K562 (cell line): Measurements from ENCODE around the gene DNM1. TPM values are rescaled to one million over a fixed set of nuclear protein-coding genes. Genes with fewer than 3 reads are reported as not detected.

Experiments used
- CREB3L1 ChIP-seq: fragments of 450-650 bp; IDR thresholded peaks from 2 replicates; pipeline ENCODE4 v1.6.1; 2014; ENCODE audit warnings: low read depth, mild to moderate bottlenecking, moderate library complexity, borderline replicate concordance
- JUND ChIP-seq, 2 experiments: IDR thresholded peaks; 2 replicates in 1 of 2; 3 replicates in 1 of 2; pipeline ENCODE4 v1.6.1; 2011; ENCODE audit warnings: borderline replicate concordance in 2 of 2, low read depth in 2 of 2, low read length in 2 of 2, improper control_type of control experiment in 1 of 2, missing biosample characterization in 1 of 2, missing genetic modification characterization in 1 of 2, missing genetic modification reagents in 1 of 2
- KLF10 ChIP-seq: fragments of 250-450 bp; sonication (Bioruptor Pico); IDR thresholded peaks from 2 replicates; pipeline ENCODE4 v1.6.1; 2021; ENCODE audit warnings: matching md5 sums
- MAZ ChIP-seq, 2 experiments: fragments of 450-650 bp in 1 of 2; sonication (generic) in 1 of 2; formaldehyde crosslinking; IDR thresholded peaks in 1 of 2; conservative IDR thresholded peaks in 1 of 2; 2 replicates each; pipeline versions ENCODE4 v1.4.0 to v1.5.0; 2020; ENCODE audit warnings: mild to moderate bottlenecking in 1 of 2, missing genetic modification reagents in 1 of 2
- TFAM ChIP-seq: fragments of 250-450 bp; sonication (Bioruptor Pico); conservative IDR thresholded peaks from 2 replicates; pipeline ENCODE4 v1.5.0; 2021; ENCODE audit warnings: mild to moderate bottlenecking, moderate library complexity
- ZNF263 ChIP-seq: sonication (generic); formaldehyde crosslinking; IDR thresholded peaks from 2 replicates; pipeline ENCODE4 v1.8.0; 2022; ENCODE audit warnings: mild to moderate bottlenecking, missing genetic modification reagents, borderline replicate concordance
- ZNF436 ChIP-seq: fragments of 250-450, 450-650 bp; sonication (Bioruptor Pico); formaldehyde crosslinking; IDR thresholded peaks from 2 replicates; pipeline ENCODE4 v1.7.0; 2020; ENCODE audit warnings: mild to moderate bottlenecking
- ZNF445 ChIP-seq: fragments of 250-450 bp; sonication (Bioruptor Pico); IDR thresholded peaks from 2 replicates; pipeline ENCODE4 v1.4.0; 2020; ENCODE audit warnings: low read depth, mild to moderate bottlenecking, moderate library complexity
- polyA plus RNA-seq, 8 experiments: library from polyadenylated mRNA; depleted of rRNA in 4 of 8; stranded (reverse) in 5 of 8; unstranded in 3 of 8; fragments of >200 nt; fragmentation: Nextera tagmentation in 2 of 8; fragmentation: Illumina TruSeq in 1 of 8; extraction: Ambion mirVana in 2 of 8; extraction: Trizol in 1 of 8; gene quantifications; 2 replicates each; pipeline versions ENCODE4 v1.2.1 to v1.2.3, GENCODE V29; 2011 to 2014; ENCODE audit warnings: inconsistent platforms in 1 of 8, missing spikeins in 1 of 8
- total RNA-seq, 7 experiments: library from RNA; depleted of rRNA in 6 of 7; stranded (reverse); fragments of >200 nt in 6 of 7; fragmentation: Illumina TruSeq in 2 of 7; extraction: Trizol in 2 of 7; gene quantifications; 2 replicates each; pipeline versions ENCODE4 v1.2.1 to v1.2.3, GENCODE V29; 2011 to 2021; ENCODE audit warnings: low replicate concordance in 1 of 7
- TF ChIP-seq, protein P1 (sequence below): fragments of 200-800 bp; sonication (Bioruptor generic); IDR thresholded peaks from 2 replicates; pipeline ENCODE4 v1.6.1; 2016; ENCODE audit warnings: missing genetic modification characterization, missing compliant biosample characterization
- TF ChIP-seq, protein P2 (sequence below): sonication (generic); formaldehyde crosslinking; IDR thresholded peaks from 2 replicates; pipeline ENCODE4 v1.9.0; 2022; ENCODE audit warnings: mild to moderate bottlenecking, missing genetic modification reagents

The DNM1 gene
- total and polyA plus RNA-seq, 9 of the 15 experiments (the other 6 are each of a cell fraction or from before 2014, with no cell fraction given), result 0.39 to 23.1 (median 9.1) TPM

DNA sequence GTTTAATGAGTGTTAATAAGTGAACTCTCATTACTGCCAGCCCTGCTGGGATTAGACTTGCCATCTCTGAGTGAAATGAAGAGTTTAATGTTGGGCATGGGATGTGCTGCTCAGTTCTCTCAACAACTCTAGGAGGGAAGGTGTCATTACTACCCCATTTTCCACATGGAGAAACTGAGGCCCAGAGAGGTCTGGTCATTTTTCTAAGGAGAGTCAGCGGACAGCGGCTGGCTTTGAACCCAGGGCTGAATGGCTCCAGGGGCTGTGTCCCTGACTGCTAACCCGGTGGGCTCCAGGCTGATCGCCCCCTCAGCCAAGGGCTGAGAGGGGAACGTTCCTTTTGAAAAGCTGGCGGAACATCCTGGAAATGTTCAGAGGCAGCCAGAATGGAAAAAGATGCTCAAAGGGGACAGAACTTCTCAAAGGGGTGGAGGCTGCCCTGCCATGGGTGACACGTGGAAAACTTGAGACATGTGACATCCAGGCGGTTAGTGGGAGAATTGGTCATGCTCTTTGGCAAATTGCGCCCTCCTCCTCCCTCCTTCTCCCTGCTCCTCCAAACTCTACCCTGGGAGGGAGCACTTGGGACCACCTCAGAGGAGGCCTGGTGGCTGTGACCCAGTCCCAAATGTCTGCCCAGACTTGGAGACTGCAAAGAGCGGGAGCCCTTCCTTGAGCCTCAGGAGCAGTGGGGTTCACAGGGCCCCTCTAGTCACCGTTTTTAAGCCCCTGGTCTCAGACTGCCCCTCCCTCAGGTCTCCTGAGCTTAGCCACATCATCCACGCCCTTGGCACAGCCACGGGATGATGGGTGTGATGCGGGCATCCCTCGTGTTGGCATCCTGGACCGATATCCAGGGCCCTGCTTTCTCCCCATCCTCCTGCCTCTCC lies 28.7 kb downstream of the DNM1 start (continued):
- TF ChIP-seq, protein P1, sequence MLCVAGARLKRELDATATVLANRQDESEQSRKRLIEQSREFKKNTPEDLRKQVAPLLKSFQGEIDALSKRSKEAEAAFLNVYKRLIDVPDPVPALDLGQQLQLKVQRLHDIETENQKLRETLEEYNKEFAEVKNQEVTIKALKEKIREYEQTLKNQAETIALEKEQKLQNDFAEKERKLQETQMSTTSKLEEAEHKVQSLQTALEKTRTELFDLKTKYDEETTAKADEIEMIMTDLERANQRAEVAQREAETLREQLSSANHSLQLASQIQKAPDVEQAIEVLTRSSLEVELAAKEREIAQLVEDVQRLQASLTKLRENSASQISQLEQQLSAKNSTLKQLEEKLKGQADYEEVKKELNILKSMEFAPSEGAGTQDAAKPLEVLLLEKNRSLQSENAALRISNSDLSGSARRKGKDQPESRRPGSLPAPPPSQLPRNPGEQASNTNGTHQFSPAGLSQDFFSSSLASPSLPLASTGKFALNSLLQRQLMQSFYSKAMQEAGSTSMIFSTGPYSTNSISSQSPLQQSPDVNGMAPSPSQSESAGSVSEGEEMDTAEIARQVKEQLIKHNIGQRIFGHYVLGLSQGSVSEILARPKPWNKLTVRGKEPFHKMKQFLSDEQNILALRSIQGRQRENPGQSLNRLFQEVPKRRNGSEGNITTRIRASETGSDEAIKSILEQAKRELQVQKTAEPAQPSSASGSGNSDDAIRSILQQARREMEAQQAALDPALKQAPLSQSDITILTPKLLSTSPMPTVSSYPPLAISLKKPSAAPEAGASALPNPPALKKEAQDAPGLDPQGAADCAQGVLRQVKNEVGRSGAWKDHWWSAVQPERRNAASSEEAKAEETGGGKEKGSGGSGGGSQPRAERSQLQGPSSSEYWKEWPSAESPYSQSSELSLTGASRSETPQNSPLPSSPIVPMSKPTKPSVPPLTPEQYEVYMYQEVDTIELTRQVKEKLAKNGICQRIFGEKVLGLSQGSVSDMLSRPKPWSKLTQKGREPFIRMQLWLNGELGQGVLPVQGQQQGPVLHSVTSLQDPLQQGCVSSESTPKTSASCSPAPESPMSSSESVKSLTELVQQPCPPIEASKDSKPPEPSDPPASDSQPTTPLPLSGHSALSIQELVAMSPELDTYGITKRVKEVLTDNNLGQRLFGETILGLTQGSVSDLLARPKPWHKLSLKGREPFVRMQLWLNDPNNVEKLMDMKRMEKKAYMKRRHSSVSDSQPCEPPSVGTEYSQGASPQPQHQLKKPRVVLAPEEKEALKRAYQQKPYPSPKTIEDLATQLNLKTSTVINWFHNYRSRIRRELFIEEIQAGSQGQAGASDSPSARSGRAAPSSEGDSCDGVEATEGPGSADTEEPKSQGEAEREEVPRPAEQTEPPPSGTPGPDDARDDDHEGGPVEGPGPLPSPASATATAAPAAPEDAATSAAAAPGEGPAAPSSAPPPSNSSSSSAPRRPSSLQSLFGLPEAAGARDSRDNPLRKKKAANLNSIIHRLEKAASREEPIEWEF (CRISPR knock-in tag), result no peak
- no peak for TF ChIP-seq ZNF445 (CRISPR knock-in tag)
- no peak for TF ChIP-seq JUND (IDR thresholded peaks at IDR 0.05; ENCODE audit: borderline replicate concordance, low read depth, low read length)
- peak; percentile 29; the same call in 1 of the 3 replicates for TF ChIP-seq JUND (tag; IDR thresholded peaks at IDR 0.05; ENCODE audit: borderline replicate concordance, low read depth, low read length)
- peak; percentile 76; the same call in 1 of the 2 replicates for TF ChIP-seq ZNF263 (CRISPR knock-in tag)
- 0 out of 4 replicates have a peak, but pooled peaks of 1 of the 2 experiments have one; percentile 18 for TF ChIP-seq MAZ (CRISPR knock-in tag; conservative IDR thresholded peaks at IDR 0.05 in 1 of 2, IDR thresholded peaks at IDR 0.05 in 1 of 2)
- TF ChIP-seq ZNF436 (CRISPR knock-in tag), result peak; percentile 12; the same call in 1 of the 2 replicates
- 0 out of 2 replicates have a peak, but pooled peaks have one; percentile 19 for TF ChIP-seq CREB3L1
- TF ChIP-seq KLF10, result 0 out of 2 replicates have a peak, but pooled peaks have one; percentile 56
- no peak for TF ChIP-seq TFAM (CRISPR knock-in tag)
- TF ChIP-seq, protein P2, sequence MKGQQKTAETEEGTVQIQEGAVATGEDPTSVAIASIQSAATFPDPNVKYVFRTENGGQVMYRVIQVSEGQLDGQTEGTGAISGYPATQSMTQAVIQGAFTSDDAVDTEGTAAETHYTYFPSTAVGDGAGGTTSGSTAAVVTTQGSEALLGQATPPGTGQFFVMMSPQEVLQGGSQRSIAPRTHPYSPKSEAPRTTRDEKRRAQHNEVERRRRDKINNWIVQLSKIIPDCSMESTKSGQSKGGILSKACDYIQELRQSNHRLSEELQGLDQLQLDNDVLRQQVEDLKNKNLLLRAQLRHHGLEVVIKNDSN, result peak; percentile 75
